GM06990 (cell line): ENCODE measurements around the gene CTSL.
"Not testable (repeated sequence)": the region's sequence is repeated elsewhere in the genome, so short reads cannot be mapped to it uniquely, and the experiment has no call there.

ENCODE experiments used
- DNase-seq: peaks from one replicate; pipeline ENCODE4 v3.0.0-alpha.2; 2011; ENCODE audit not compliant: insufficient read length; ENCODE audit errors: extremely low read depth
- H3K27me3 ChIP-seq: replicated peaks from 2 replicates; pipeline ENCODE4 v1.6.0; 2011; ENCODE audit warnings: low read length; ENCODE audit not compliant: control insufficient read depth, insufficient read depth
- H3K36me3 ChIP-seq: 2 replicates; pipeline ENCODE4 v1.5.1; 2011; ENCODE audit warnings: low read length; ENCODE audit not compliant: control insufficient read depth, insufficient read depth
- H3K4me3 ChIP-seq: replicated peaks from 2 replicates; pipeline ENCODE4 v1.5.1; 2011; ENCODE audit warnings: low read depth, mild to moderate bottlenecking, control low read depth, low read length
- CTCF ChIP-seq: IDR thresholded peaks from 2 replicates; pipeline ENCODE4 v1.5.1; 2011; ENCODE audit warnings: low read length, control low read depth, mild to moderate bottlenecking, inconsistent platforms; ENCODE audit not compliant: insufficient read depth, poor library complexity, severe bottlenecking

CTSL gene

DNA sequence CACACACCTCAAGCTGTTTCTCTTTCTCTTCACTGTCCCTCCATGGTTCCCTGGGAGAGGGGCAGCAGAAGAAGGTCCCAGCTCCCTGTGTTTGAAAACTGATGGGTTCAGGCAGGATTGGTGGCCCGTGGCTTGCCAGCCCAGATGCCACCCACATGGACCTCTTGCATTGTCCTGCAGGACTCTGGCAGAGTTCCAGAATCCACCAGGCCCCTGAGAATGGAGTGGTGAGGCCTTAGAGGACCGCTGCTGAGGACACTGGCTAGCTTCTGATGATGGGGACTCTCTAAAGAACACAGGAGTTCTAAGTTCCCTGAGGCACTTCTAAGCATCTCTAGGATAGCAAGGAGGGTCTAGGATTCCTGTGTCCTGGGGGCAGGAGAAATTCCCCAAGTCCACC, 24.8 kb downstream of the CTSL start:
- Histone ChIP-seq H3K27me3 (no peaks in the 10 kb centered on the region), H3K4me3 (no peak overlapping the region), H3K36me3 (no peaks in the 10 kb centered on the region)
- no peak for TF ChIP-seq CTCF
- DNase-seq, result no peak

DNA sequence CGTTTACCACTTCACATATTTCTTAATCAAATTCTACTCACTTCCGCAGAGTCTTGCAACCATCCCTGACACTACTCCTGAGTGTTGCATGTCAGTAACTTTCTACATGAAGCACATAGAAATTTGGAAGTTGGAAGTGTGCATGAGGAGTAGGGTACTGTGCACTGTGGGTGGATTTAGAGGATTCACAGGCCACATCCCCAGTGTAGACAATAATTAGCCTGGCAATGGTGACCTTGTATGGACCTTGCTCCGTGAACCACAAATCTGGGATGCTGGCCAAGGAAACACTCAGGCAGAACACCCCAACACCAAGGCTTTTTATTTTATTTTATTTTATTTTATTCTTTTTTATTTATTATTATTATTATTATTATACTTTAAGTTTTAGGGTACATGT, 25.5 kb downstream of the CTSL start:
- no peak for DNase-seq
- Histone ChIP-seq H3K27me3 (no peaks in the 10 kb centered on the region), H3K4me3 (no peak overlapping the region), H3K36me3 (no peaks in the 10 kb centered on the region)
- TF ChIP-seq CTCF, result no peak

DNA sequence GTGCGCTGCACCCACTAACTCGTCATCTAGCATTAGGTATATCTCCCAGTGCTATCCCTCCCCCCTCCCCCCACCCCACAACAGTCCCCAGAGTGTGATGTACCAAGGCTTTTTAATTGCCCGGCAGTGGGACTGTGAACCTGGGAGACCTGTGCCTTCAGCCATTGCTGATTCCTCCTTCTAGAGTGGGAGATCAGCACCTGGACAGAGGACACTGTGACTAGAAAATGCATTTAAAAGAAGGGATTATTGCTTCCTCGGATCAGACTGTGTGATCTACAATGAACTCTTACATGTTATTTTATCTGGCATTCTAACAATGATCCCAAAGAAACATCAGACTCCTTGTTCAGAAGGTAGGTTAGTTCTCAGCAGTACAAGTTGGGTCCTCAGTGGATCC, 25.9 kb downstream of the CTSL start:
- H3K4me3 ChIP-seq, result no peak overlapping the region
- H3K27me3 ChIP-seq, result no peaks in the 10 kb centered on the region
- no peaks in the 10 kb centered on the region for H3K36me3 ChIP-seq
- no peak for TF ChIP-seq CTCF
- DNase-seq, result no peak

DNA sequence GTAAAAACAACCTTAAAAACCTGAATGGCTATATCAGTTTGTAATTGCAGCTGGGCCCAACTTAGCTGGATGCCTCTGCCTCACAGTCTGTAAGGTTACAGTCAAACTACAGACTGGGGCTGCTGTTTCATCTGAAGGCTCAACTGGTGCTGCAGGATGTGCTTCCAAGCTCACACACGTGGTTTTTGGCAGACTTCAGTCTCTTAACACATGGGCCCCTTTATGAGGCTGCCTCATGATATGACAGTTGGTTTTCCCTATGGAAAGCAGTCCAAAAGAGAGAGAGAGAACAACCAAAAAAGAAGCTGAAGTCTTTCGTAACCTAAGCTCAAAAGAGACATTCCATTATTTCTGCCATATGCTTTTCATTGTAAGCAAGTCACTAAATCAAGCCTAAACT, 27.4 kb downstream of the CTSL start:
- H3K4me3 ChIP-seq, result no peak overlapping the region
- TF ChIP-seq CTCF, result no peak
- H3K36me3 ChIP-seq, result no peaks in the 10 kb centered on the region
- no peak for DNase-seq
- H3K27me3 ChIP-seq, result no peaks in the 10 kb centered on the region

DNA sequence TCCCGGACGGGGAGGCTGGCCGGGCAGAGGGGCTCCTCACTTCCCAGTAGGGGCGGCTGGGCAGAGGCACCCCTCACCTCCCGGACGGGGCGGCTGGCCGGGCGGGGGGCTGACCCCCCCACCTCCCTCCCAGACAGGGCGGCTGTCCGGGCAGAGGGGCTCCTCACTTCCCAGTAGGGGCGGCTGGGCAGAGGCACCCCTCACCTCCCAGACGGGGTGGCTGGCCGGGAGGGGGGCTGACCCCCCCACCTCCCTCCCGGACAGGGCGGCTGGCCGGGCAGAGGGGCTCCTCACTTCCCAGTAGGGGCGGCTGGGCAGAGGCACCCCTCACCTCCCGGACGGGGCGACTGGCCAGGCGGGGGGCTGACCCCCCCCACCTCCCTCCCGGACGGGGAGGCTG, 32.4 kb downstream of the CTSL start:
- DNase-seq, result not testable (repeated sequence)

DNA sequence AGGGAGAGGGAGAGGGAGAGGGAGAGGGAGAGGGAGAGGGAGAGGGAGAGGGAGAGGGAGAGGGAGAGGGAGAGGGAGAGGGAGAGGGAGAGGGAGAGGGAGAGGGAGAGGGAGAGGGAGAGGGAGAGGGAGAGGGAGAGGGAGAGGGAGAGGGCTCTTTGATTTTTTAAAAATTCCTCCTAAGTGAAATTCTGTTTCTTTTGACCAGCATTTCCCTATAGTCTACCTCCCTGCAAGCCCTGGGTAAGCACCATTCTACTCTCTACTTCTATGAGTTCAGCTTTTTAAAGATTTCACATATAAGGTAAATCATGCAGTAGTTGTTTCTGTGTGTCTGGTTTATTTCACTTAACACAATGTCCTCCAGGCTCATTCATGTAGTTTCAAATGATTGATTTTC, 34.1 kb downstream of the CTSL start:
- not testable (repeated sequence) for H3K27me3 ChIP-seq, DNase-seq, H3K4me3 ChIP-seq, H3K36me3 ChIP-seq

More for the DNA sequence above, 32.4 kb downstream of the CTSL start:
- not testable (repeated sequence) for H3K36me3 ChIP-seq, H3K27me3 ChIP-seq, H3K4me3 ChIP-seq

DNA sequence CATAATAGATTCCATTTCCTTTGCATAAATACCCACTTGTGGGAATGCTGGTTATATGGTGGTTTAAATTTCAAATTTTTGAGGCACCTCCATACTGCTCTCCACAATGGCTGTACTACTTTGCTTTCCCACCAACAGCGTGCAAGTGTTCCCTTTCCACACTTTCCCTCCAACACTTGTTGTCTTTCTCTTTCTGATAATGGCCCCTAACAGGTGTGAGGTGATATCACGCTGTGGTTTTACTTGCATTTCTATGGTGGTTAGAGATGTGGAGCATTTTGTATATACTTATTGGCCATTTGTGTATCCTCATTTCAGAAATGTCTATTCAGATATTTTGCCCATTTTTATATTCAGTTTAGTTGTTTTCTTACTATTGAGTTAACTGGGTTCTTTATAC, 34.6 kb downstream of the CTSL start:
- no peak for TF ChIP-seq CTCF
- Histone ChIP-seq H3K36me3 (no peaks in the 10 kb centered on the region), H3K4me3 (no peak overlapping the region), H3K27me3 (no peaks in the 10 kb centered on the region)
- no peak for DNase-seq
